ENCODE data around the gene RCOR1. TPM values are rescaled to one million over a fixed set of nuclear protein-coding genes. Genes with fewer than 3 reads are reported as not detected.
A peak's percentile ranks its signal among the peaks of the same experiment; 100 is the strongest.

Gene RCOR1
- total and polyA plus RNA-seq, 2 donors (not counting 1 experiment from before 2014, with no cell fraction given), result 8.7 to 37.1 TPM

DNA sequence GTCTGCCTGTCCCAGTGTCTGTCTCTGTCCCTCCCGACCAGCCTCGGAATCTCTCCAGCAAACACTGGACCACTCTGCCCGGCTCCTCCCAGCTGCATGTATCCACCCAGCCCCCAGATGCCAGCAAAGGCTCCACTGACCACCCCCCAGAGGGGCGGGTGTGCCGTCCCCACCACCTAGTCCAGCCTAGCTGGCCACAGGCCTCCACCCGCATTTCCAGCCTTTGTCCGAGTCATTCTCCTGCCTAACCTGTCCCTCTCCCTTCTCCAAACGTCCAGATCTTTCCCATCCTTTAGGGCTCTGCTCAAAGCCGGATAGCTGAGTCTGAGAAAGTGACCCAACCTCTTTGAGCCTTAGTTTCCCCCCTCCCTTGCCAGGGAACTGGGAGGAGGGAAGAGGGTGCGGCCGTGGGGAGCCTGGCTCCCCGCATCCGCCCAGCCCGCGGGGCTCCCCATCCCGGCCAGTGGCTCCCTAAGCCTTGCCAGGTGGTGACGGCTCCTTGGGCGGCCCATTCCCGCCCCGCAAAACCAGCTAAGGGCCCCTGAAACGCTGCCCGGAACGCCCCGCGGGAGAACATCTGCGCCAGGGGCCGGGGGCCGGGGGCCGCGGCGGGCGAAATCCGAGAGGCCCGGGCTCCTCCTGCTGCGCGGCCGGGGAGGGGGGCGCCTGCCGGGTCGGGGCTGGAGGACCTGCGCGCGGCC lies 48.3 kb upstream of the RCOR1 start:
- H3K9ac ChIP-seq (ENCODE audit: low read length), result peak overlapping the region; percentile 44
- intact Hi-C loops (cut with micrococcal nuclease), result no loop called here
- ChIA-PET POLR2A (interaction anchor here (0.6 kb wide), 1 partner anchor 188 kb away, joined by 5 read pairs; no protein-coding TSS in a partner anchor), CTCF (no interaction called here)
- peak overlapping the region; percentile 78 for H3K4me2 ChIP-seq (replicated peaks; ENCODE audit: low read depth, low read length, poor library complexity, severe bottlenecking)
- H3K4me1 ChIP-seq (ENCODE audit: control insufficient read depth in 2 of 2, insufficient read depth in 2 of 2, low read length in 2 of 2), result peaks cover 20 to 22% of the 10 kb centered on the region in 2 donors
- TF ChIP-seq EZH2 (IDR thresholded peaks at IDR 0.05; ENCODE audit: borderline replicate concordance, insufficient read depth, low read depth, low read length, poor library complexity, severe bottlenecking), result peak; percentile 84
- TF ChIP-seq, protein P1, sequence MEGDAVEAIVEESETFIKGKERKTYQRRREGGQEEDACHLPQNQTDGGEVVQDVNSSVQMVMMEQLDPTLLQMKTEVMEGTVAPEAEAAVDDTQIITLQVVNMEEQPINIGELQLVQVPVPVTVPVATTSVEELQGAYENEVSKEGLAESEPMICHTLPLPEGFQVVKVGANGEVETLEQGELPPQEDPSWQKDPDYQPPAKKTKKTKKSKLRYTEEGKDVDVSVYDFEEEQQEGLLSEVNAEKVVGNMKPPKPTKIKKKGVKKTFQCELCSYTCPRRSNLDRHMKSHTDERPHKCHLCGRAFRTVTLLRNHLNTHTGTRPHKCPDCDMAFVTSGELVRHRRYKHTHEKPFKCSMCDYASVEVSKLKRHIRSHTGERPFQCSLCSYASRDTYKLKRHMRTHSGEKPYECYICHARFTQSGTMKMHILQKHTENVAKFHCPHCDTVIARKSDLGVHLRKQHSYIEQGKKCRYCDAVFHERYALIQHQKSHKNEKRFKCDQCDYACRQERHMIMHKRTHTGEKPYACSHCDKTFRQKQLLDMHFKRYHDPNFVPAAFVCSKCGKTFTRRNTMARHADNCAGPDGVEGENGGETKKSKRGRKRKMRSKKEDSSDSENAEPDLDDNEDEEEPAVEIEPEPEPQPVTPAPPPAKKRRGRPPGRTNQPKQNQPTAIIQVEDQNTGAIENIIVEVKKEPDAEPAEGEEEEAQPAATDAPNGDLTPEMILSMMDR (IDR thresholded peaks at IDR 0.05), result no peak
- H3K27ac ChIP-seq (ENCODE audit: low read length in 2 of 2), result no peak overlapping the region
- H3K36me3 ChIP-seq (replicated peaks in 1 of 2; ENCODE audit: control extremely low read depth in 1 of 2, control insufficient read depth in 1 of 2, extremely low read depth in 1 of 2, insufficient read depth in 2 of 2, low read length in 1 of 2), result no peaks in the 10 kb centered on the region
- no peaks in the 10 kb centered on the region for H3K79me2 ChIP-seq (ENCODE audit: control insufficient read depth, insufficient read depth, low read length)
- Mint-ChIP-seq H3K27ac (no peak overlapping the region), H3K4me1 (peaks cover 10% of the 10 kb centered on the region), H3K4me3 (peak overlapping the region; percentile 45), H3K27me3 (peaks cover 33% of the 10 kb centered on the region), H3K9me3 (ENCODE audit: insufficient read depth) (no peaks in the 10 kb centered on the region)
- 23% methylated on average over 43 of the region's 43 CpGs for WGBS (ENCODE audit: insufficient coverage)
- no peaks in the 10 kb centered on the region for H4K20me1 ChIP-seq (ENCODE audit: control insufficient read depth, insufficient read depth, low read length, poor library complexity, severe bottlenecking)
- peaks cover 0 to 31% (median 16%) of the 10 kb centered on the region in 4 experiments for H3K27me3 ChIP-seq (replicated peaks in 1 of 4; ENCODE audit: control extremely low read depth in 1 of 4, control insufficient read depth in 3 of 4, insufficient read depth in 4 of 4, low read length in 3 of 4)
- ATAC-seq (ENCODE audit: low read depth), result no peak
- DNase-seq, result no peak
- peak overlapping the region in 3 of 5 experiments; percentile 26 to 40 (median 40) for H3K4me3 ChIP-seq (ENCODE audit: control extremely low read depth in 1 of 5, extremely low read depth in 1 of 5, insufficient read depth in 1 of 5, low read depth in 2 of 5, low read length in 4 of 5)
- H2AFZ ChIP-seq (ENCODE audit: insufficient read depth, low read depth, low read length, poor library complexity, severe bottlenecking), result peak overlapping the region; percentile 52
- peaks cover 0 to 8% (median 0%) of the 10 kb centered on the region in 3 donors for H3K9me3 ChIP-seq (ENCODE audit: control extremely low read depth in 1 of 3, control insufficient read depth in 2 of 3, insufficient read depth in 1 of 3, low read length in 2 of 3)

All from B cell (primary cell).